ENCODE results near the gene ADAM30.
"Not testable (repeated sequence)": the region's sequence is repeated elsewhere in the genome, so short reads cannot be mapped to it uniquely, and the experiment has no call there.

ADAM30 gene

GRCh38 chr1:119858126-119858525, 38.2 kb downstream of the ADAM30 start:
- TF ChIP-seq, protein P1, sequence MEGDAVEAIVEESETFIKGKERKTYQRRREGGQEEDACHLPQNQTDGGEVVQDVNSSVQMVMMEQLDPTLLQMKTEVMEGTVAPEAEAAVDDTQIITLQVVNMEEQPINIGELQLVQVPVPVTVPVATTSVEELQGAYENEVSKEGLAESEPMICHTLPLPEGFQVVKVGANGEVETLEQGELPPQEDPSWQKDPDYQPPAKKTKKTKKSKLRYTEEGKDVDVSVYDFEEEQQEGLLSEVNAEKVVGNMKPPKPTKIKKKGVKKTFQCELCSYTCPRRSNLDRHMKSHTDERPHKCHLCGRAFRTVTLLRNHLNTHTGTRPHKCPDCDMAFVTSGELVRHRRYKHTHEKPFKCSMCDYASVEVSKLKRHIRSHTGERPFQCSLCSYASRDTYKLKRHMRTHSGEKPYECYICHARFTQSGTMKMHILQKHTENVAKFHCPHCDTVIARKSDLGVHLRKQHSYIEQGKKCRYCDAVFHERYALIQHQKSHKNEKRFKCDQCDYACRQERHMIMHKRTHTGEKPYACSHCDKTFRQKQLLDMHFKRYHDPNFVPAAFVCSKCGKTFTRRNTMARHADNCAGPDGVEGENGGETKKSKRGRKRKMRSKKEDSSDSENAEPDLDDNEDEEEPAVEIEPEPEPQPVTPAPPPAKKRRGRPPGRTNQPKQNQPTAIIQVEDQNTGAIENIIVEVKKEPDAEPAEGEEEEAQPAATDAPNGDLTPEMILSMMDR (conservative IDR thresholded peaks at IDR 0.05; ENCODE audit: low read depth, low read length), result no peak
- H3K4me3 ChIP-seq (ENCODE audit: low read depth, low read length), result no peak overlapping the region
- DNase-seq (ENCODE audit: low read depth), result no peak

DNA sequence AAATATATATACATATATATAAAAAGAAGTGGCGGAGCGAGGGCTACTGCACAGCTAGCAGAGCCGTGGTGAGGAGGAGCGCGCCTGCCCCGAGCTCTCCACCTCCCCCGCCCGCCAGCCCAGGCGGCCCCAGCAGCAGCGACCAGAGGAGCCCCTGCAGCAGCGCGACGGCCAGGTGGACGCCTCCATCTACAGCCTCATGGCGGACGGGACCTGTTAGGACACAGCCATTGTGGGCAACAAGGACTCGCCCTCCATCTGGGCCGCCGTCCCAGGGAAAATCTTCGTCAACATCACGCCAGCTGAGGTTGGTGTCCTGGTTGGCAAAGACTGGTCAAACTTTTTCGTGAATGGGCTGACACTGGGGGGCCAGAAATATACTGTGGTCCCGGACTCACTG, 43.2 kb downstream of the ADAM30 start:
- no peak overlapping the region for H3K4me3 ChIP-seq (ENCODE audit: low read depth, low read length)
- TF ChIP-seq, protein P1 (conservative IDR thresholded peaks at IDR 0.05; ENCODE audit: low read depth, low read length), result no peak
- no peak for DNase-seq (ENCODE audit: low read depth)

DNA sequence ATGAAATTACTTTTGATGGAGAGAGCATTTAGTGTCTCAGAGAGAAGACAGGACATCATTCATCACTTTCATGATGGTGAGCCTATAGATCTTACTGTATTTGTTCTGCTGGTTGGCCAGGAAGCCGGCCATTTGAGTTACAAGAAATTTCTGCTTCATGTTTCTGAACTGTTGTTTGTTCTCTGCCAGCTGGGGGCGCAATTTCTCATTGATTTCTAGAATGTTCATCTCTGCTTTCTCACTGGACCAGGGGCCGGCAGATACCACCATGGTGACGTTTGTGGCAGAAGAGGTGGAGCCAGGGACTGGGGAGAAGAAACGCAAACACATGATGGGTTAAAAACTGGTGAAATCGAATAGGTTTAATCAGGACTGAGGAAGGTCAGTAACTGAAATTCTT, 52.1 kb downstream of the ADAM30 start:
- TF ChIP-seq, protein P1 (conservative IDR thresholded peaks at IDR 0.05; ENCODE audit: low read depth, low read length), result peak; percentile 55

More for the DNA sequence above, 52.1 kb downstream of the ADAM30 start:
- peak; percentile 31 for DNase-seq (ENCODE audit: low read depth)
- not testable (repeated sequence) for H3K4me3 ChIP-seq (ENCODE audit: low read depth, low read length)

Data from choroid plexus epithelial cell (primary cell).